ENCODE measurements around the gene PLA2G3. TPM values are rescaled to one million over a fixed set of nuclear protein-coding genes. Genes with fewer than 3 reads are reported as not detected.

The PLA2G3 gene
- total RNA-seq, 2 donors from 2014 or later: not detected

- no peak overlapping the region for H3K27ac ChIP-seq
- H3K9me3 ChIP-seq: no peaks in the 10 kb centered on the region
- no peak for TF ChIP-seq CTCF (IDR thresholded peaks at IDR 0.05)
- H3K27me3 ChIP-seq: no peaks in the 10 kb centered on the region
- peaks cover 0 to 5% of the 10 kb centered on the region in 2 donors for H3K4me1 ChIP-seq
- DNase-seq (ENCODE audit: low spot score): no peak
- H3K36me3 ChIP-seq: no peaks in the 10 kb centered on the region
- H3K4me3 ChIP-seq: no peak overlapping the region
Measured at GRCh38 chr22:31138126-31138525, 2.2 kb downstream of the PLA2G3 start.

- DNase-seq (ENCODE audit: low spot score): no peak
Measured at GRCh38 chr22:31137721-31138120, 2.6 kb downstream of the PLA2G3 start.

GRCh38 chr22:31136711-31137110, 3.6 kb downstream of the PLA2G3 start:
- Histone ChIP-seq H3K4me1 (no peaks in the 10 kb centered on the region), H3K9me3 (no peaks in the 10 kb centered on the region), H3K36me3 (no peaks in the 10 kb centered on the region), H3K27ac (no peak overlapping the region), H3K4me3 (no peak overlapping the region), H3K27me3 (no peaks in the 10 kb centered on the region)
- TF ChIP-seq CTCF (IDR thresholded peaks at IDR 0.05): no peak
- no peak for DNase-seq (ENCODE audit: low spot score)

More at GRCh38 chr22:31137721-31138120, 2.6 kb downstream of the PLA2G3 start:
- Histone ChIP-seq H3K4me1 (peaks cover 0 to 1% of the 10 kb centered on the region in 2 donors), H3K27me3 (no peaks in the 10 kb centered on the region), H3K9me3 (no peaks in the 10 kb centered on the region), H3K4me3 (no peak overlapping the region), H3K27ac (no peak overlapping the region), H3K36me3 (no peaks in the 10 kb centered on the region)
- TF ChIP-seq CTCF (IDR thresholded peaks at IDR 0.05): no peak

GRCh38 chr22:31136155-31136554, 4.2 kb downstream of the PLA2G3 start:
- DNase-seq (ENCODE audit: low spot score): no peak
- Histone ChIP-seq H3K27ac (no peak overlapping the region), H3K4me1 (no peaks in the 10 kb centered on the region), H3K9me3 (no peaks in the 10 kb centered on the region), H3K4me3 (no peak overlapping the region), H3K36me3 (no peaks in the 10 kb centered on the region), H3K27me3 (no peaks in the 10 kb centered on the region)
- no peak for TF ChIP-seq CTCF (IDR thresholded peaks at IDR 0.05)

GRCh38 chr22:31135706-31136105, 4.6 kb downstream of the PLA2G3 start:
- no peak for TF ChIP-seq CTCF (IDR thresholded peaks at IDR 0.05)

GRCh38 chr22:31134688-31135087, 5.6 kb downstream of the PLA2G3 start:
- Histone ChIP-seq H3K4me1 (no peaks in the 10 kb centered on the region), H3K27ac (no peak overlapping the region), H3K4me3 (no peak overlapping the region), H3K27me3 (no peaks in the 10 kb centered on the region), H3K9me3 (no peaks in the 10 kb centered on the region), H3K36me3 (peaks cover 7% of the 10 kb centered on the region)
- no peak for TF ChIP-seq CTCF (IDR thresholded peaks at IDR 0.05)
- DNase-seq (ENCODE audit: low spot score): no peak

More at GRCh38 chr22:31135706-31136105, 4.6 kb downstream of the PLA2G3 start:
- DNase-seq (ENCODE audit: low spot score): no peak
- Histone ChIP-seq H3K36me3 (no peaks in the 10 kb centered on the region), H3K4me3 (no peak overlapping the region), H3K27me3 (no peaks in the 10 kb centered on the region), H3K4me1 (no peaks in the 10 kb centered on the region), H3K27ac (no peak overlapping the region), H3K9me3 (no peaks in the 10 kb centered on the region)
